ENCODE measurements around the gene PNMA6A. TPM values are rescaled to one million over a fixed set of nuclear protein-coding genes. Genes with fewer than 3 reads are reported as not detected.
"Not testable (repeated sequence)": the region's sequence is repeated elsewhere in the genome, so short reads cannot be mapped to it uniquely, and the experiment has no call there.

The PNMA6A gene
- total and polyA plus RNA-seq, 2 donors (not counting 1 experiment from before 2014, with no cell fraction given): 0.85 to 3.3 TPM

GRCh38 chrX:153083238-153083923, 11.1 kb downstream of the PNMA6A start:
- H3K4me3 ChIP-seq (replicated peaks in 1 of 4; ENCODE audit: control extremely low read depth in 1 of 4, insufficient read depth in 1 of 4, low read depth in 3 of 4, low read length in 4 of 4); H4K20me1 ChIP-seq (ENCODE audit: control insufficient read depth, extremely low read depth, insufficient read depth, low read length); DNase-seq (ENCODE audit: low read depth in 2 of 2); H3K4me1 ChIP-seq (ENCODE audit: control insufficient read depth, extremely low read depth, insufficient read depth, low read length); H3K79me2 ChIP-seq (ENCODE audit: control insufficient read depth, insufficient read depth, low read length); H3K27ac ChIP-seq (ENCODE audit: insufficient read depth, low read length); H2AFZ ChIP-seq (ENCODE audit: low read length); H3K9ac ChIP-seq (ENCODE audit: insufficient read depth, low read length); H3K27me3 ChIP-seq (ENCODE audit: control insufficient read depth, insufficient read depth, low read length); H3K9me3 ChIP-seq (ENCODE audit: control insufficient read depth, insufficient read depth, low read depth, low read length); H3K36me3 ChIP-seq (ENCODE audit: control insufficient read depth, insufficient read depth, low read length); H3K4me2 ChIP-seq (ENCODE audit: extremely low read depth, insufficient read depth, low read length): not testable (repeated sequence)

DNA sequence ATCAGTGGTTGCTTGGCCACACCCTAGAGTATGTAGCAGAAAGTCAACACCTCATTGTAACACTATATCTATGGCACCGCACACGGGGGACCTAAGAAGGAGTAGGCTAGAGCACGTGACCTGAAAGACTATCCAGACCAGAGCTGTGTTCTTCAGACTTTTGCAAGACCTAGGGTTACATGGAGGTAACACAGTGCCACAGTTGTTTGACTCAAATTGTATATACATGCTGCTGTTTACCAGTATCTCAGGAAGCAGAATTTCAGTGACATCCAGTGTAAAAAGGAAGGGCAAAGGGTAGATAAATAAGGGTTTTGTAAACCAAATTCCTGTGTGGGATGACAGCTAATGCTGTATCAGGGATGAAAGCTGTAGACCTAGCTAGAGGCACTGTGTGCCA, 30.2 kb downstream of the PNMA6A start:
- H4K20me1 ChIP-seq (ENCODE audit: control insufficient read depth, extremely low read depth, insufficient read depth, low read length): no peaks in the 10 kb centered on the region
- no peaks in the 10 kb centered on the region for H3K79me2 ChIP-seq (ENCODE audit: control insufficient read depth, insufficient read depth, low read length)
- H3K27me3 ChIP-seq (ENCODE audit: control insufficient read depth, insufficient read depth, low read length): no peaks in the 10 kb centered on the region
- H3K4me2 ChIP-seq (ENCODE audit: extremely low read depth, insufficient read depth, low read length): no peak overlapping the region
- TF ChIP-seq EZH2 (IDR thresholded peaks at IDR 0.05; ENCODE audit: low read length, missing control alignments): no peak
- TF ChIP-seq CTCF (conservative IDR thresholded peaks at IDR 0.05 in 1 of 2, IDR thresholded peaks at IDR 0.05 in 1 of 2; ENCODE audit: low read depth in 1 of 2, low read length in 2 of 2): no peak
- H3K4me3 ChIP-seq (replicated peaks in 1 of 4; ENCODE audit: control extremely low read depth in 1 of 4, insufficient read depth in 1 of 4, low read depth in 3 of 4, low read length in 4 of 4): no peak overlapping the region
- no peaks in the 10 kb centered on the region for H3K36me3 ChIP-seq (ENCODE audit: control insufficient read depth, insufficient read depth, low read length)
- no peak for DNase-seq (ENCODE audit: low read depth in 2 of 2)
- H3K27ac ChIP-seq (ENCODE audit: insufficient read depth, low read length): no peak overlapping the region
- H3K9ac ChIP-seq (ENCODE audit: insufficient read depth, low read length): no peak overlapping the region
- no peak overlapping the region for H2AFZ ChIP-seq (ENCODE audit: low read length)
- H3K4me1 ChIP-seq (ENCODE audit: control insufficient read depth, extremely low read depth, insufficient read depth, low read length): no peaks in the 10 kb centered on the region
- no peaks in the 10 kb centered on the region for H3K9me3 ChIP-seq (ENCODE audit: control insufficient read depth, insufficient read depth, low read depth, low read length)

DNA sequence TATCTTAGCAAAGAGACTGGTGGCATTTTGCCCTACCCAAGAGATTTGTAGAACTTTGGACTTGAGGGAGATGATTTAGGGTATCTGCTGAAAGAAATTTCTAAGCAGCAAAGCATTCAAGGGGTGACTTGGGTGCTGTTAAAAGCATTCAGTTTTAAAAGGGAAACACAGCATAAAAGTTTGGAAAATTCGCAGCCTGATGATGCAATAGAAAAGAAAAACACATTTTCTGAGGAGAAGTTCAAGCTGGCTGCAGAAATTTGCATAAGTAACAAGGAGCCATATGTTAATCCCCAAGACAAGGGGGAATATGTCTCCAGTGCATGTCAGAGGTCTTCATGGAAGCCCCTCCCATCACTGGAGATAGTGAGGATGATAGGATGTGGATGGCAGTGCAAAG, 32.7 kb downstream of the PNMA6A start:
- H3K9me3 ChIP-seq (ENCODE audit: control insufficient read depth, insufficient read depth, low read depth, low read length); H3K27me3 ChIP-seq (ENCODE audit: control insufficient read depth, insufficient read depth, low read length); H3K4me3 ChIP-seq (replicated peaks in 1 of 4; ENCODE audit: control extremely low read depth in 1 of 4, insufficient read depth in 1 of 4, low read depth in 3 of 4, low read length in 4 of 4); H4K20me1 ChIP-seq (ENCODE audit: control insufficient read depth, extremely low read depth, insufficient read depth, low read length); H3K36me3 ChIP-seq (ENCODE audit: control insufficient read depth, insufficient read depth, low read length); H3K27ac ChIP-seq (ENCODE audit: insufficient read depth, low read length); DNase-seq (ENCODE audit: low read depth in 2 of 2); H2AFZ ChIP-seq (ENCODE audit: low read length); H3K79me2 ChIP-seq (ENCODE audit: control insufficient read depth, insufficient read depth, low read length); H3K9ac ChIP-seq (ENCODE audit: insufficient read depth, low read length); H3K4me2 ChIP-seq (ENCODE audit: extremely low read depth, insufficient read depth, low read length); H3K4me1 ChIP-seq (ENCODE audit: control insufficient read depth, extremely low read depth, insufficient read depth, low read length): not testable (repeated sequence)

- H3K36me3 ChIP-seq (ENCODE audit: control insufficient read depth, insufficient read depth, low read length); H3K4me2 ChIP-seq (ENCODE audit: extremely low read depth, insufficient read depth, low read length); H3K4me3 ChIP-seq (replicated peaks in 1 of 4; ENCODE audit: control extremely low read depth in 1 of 4, insufficient read depth in 1 of 4, low read depth in 3 of 4, low read length in 4 of 4); DNase-seq (ENCODE audit: low read depth in 2 of 2); H3K9me3 ChIP-seq (ENCODE audit: control insufficient read depth, insufficient read depth, low read depth, low read length); H3K9ac ChIP-seq (ENCODE audit: insufficient read depth, low read length); H3K4me1 ChIP-seq (ENCODE audit: control insufficient read depth, extremely low read depth, insufficient read depth, low read length); H3K27ac ChIP-seq (ENCODE audit: insufficient read depth, low read length); H3K79me2 ChIP-seq (ENCODE audit: control insufficient read depth, insufficient read depth, low read length); H2AFZ ChIP-seq (ENCODE audit: low read length); H3K27me3 ChIP-seq (ENCODE audit: control insufficient read depth, insufficient read depth, low read length); H4K20me1 ChIP-seq (ENCODE audit: control insufficient read depth, extremely low read depth, insufficient read depth, low read length): not testable (repeated sequence)
These were observed 34.0 kb downstream of the PNMA6A start for GRCh38 chrX:153106092-153106801.

DNA sequence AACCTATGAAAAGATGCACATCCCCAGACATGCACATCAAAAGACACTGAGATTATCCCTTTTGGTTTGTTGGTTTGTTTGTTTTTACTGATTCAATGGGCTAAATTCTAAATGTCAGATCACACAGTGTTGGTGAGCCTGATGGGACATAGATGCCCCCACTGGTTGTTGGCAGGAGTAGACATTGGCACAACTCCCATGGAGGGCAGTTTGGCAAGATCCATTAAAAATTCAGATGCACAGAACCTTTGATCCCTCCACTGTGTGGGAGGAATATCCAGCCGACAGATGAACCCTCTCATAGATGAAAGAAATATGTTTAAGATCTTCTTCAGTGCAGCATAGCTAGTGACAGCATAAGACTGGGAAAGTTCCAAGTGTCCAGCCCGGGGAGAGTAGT, 38.5 kb downstream of the PNMA6A start:
- H4K20me1 ChIP-seq (ENCODE audit: control insufficient read depth, extremely low read depth, insufficient read depth, low read length); H3K4me3 ChIP-seq (replicated peaks in 1 of 4; ENCODE audit: control extremely low read depth in 1 of 4, insufficient read depth in 1 of 4, low read depth in 3 of 4, low read length in 4 of 4); DNase-seq (ENCODE audit: low read depth in 2 of 2); H3K27me3 ChIP-seq (ENCODE audit: control insufficient read depth, insufficient read depth, low read length); H3K4me2 ChIP-seq (ENCODE audit: extremely low read depth, insufficient read depth, low read length); H2AFZ ChIP-seq (ENCODE audit: low read length); H3K79me2 ChIP-seq (ENCODE audit: control insufficient read depth, insufficient read depth, low read length); H3K9me3 ChIP-seq (ENCODE audit: control insufficient read depth, insufficient read depth, low read depth, low read length); H3K27ac ChIP-seq (ENCODE audit: insufficient read depth, low read length); H3K4me1 ChIP-seq (ENCODE audit: control insufficient read depth, extremely low read depth, insufficient read depth, low read length); H3K9ac ChIP-seq (ENCODE audit: insufficient read depth, low read length); H3K36me3 ChIP-seq (ENCODE audit: control insufficient read depth, insufficient read depth, low read length): not testable (repeated sequence)

GRCh38 chrX:153113851-153114250, 41.6 kb downstream of the PNMA6A start:
- H3K4me3 ChIP-seq (replicated peaks in 1 of 4; ENCODE audit: control extremely low read depth in 1 of 4, insufficient read depth in 1 of 4, low read depth in 3 of 4, low read length in 4 of 4); H3K36me3 ChIP-seq (ENCODE audit: control insufficient read depth, insufficient read depth, low read length); H3K27ac ChIP-seq (ENCODE audit: insufficient read depth, low read length); H3K4me2 ChIP-seq (ENCODE audit: extremely low read depth, insufficient read depth, low read length); H3K9me3 ChIP-seq (ENCODE audit: control insufficient read depth, insufficient read depth, low read depth, low read length); H3K79me2 ChIP-seq (ENCODE audit: control insufficient read depth, insufficient read depth, low read length); H3K9ac ChIP-seq (ENCODE audit: insufficient read depth, low read length); H3K4me1 ChIP-seq (ENCODE audit: control insufficient read depth, extremely low read depth, insufficient read depth, low read length); DNase-seq (ENCODE audit: low read depth in 2 of 2); H4K20me1 ChIP-seq (ENCODE audit: control insufficient read depth, extremely low read depth, insufficient read depth, low read length); H3K27me3 ChIP-seq (ENCODE audit: control insufficient read depth, insufficient read depth, low read length); H2AFZ ChIP-seq (ENCODE audit: low read length): not testable (repeated sequence)

Data from fibroblast of lung (primary cell).